Endodermal cell (in vitro differentiated cells): ENCODE data around the gene AJAP1. TPM values are rescaled to one million over a fixed set of nuclear protein-coding genes. Genes with fewer than 3 reads are reported as not detected.

Experiments
- DNase-seq: peaks from one replicate; pipeline ENCODE4 v3.0.0-alpha.2; 2017
- H3K27ac ChIP-seq: 2 replicates; pipeline ENCODE4 v1.5.1; 2013; ENCODE audit warnings: mild to moderate bottlenecking, low read depth, low read length, moderate library complexity
- H3K27me3 ChIP-seq: 2 replicates; pipeline ENCODE4 v1.6.1; 2013; ENCODE audit warnings: mild to moderate bottlenecking, low read length, moderate library complexity; ENCODE audit not compliant: insufficient read depth, control insufficient read depth, poor library complexity, severe bottlenecking
- H3K36me3 ChIP-seq: 2 replicates; pipeline ENCODE4 v1.7.0; 2013; ENCODE audit warnings: mild to moderate bottlenecking, low read length, moderate library complexity; ENCODE audit not compliant: control insufficient read depth, insufficient read depth
- H3K4me1 ChIP-seq: one replicate; pipeline ENCODE4 v1.7.0; 2013; ENCODE audit warnings: low read length; ENCODE audit not compliant: control insufficient read depth, insufficient read depth
- H3K4me3 ChIP-seq: 2 replicates; pipeline ENCODE4 v1.5.1; 2013; ENCODE audit warnings: mild to moderate bottlenecking, low read length, moderate library complexity
- H3K9ac ChIP-seq: 2 replicates; pipeline ENCODE4 v1.6.1; 2013; ENCODE audit warnings: mild to moderate bottlenecking, low read length, moderate library complexity; ENCODE audit not compliant: poor library complexity, severe bottlenecking; ENCODE audit errors: extremely low read depth
- H3K9me3 ChIP-seq: 2 replicates; pipeline ENCODE4 v1.6.1; 2013; ENCODE audit warnings: mild to moderate bottlenecking, low read length, moderate library complexity; ENCODE audit not compliant: control insufficient read depth
- H3K27ac Mint-ChIP-seq: 2 replicates; pipeline ENCODE4 v1.8.0; 2020; ENCODE audit warnings: mixed read lengths
- H3K27me3 Mint-ChIP-seq: 2 replicates; pipeline ENCODE4 v1.8.0; 2021; ENCODE audit warnings: mild to moderate bottlenecking, mixed read lengths; ENCODE audit not compliant: insufficient read depth
- H3K36me3 Mint-ChIP-seq: 2 replicates; pipeline ENCODE4 v1.8.0; 2020; ENCODE audit warnings: low read depth, mixed read lengths
- H3K4me1 Mint-ChIP-seq: 2 replicates; pipeline ENCODE4 v1.8.0; 2020; ENCODE audit warnings: mixed read lengths
- H3K4me3 Mint-ChIP-seq: 2 replicates; pipeline ENCODE4 v1.8.0; 2020; ENCODE audit warnings: mild to moderate bottlenecking, moderate library complexity, mixed read lengths
- H3K9me3 Mint-ChIP-seq: 2 replicates; pipeline ENCODE4 v1.8.0; 2020; ENCODE audit warnings: mild to moderate bottlenecking, mixed read lengths
- WGBS, 2 experiments: methylation state at CpG; one replicate each; pipeline versions ENCODE4 v1.1.5 to v1.1.7; 2013; ENCODE audit warnings: missing lambda C conversion rate in 2 of 2, mixed read lengths in 1 of 2; ENCODE audit not compliant: insufficient coverage in 1 of 2, insufficient read length in 1 of 2; 5-methylcytosine and 5-hydroxymethylcytosine counted together
- total RNA-seq, 2 donors: library from RNA; stranded (reverse); fragmentation: NEBNext Ultra II Directional in 1 of 2; extraction: Animal tissue kit (Norgen Biotek cat#: 25700) in 1 of 2; gene quantifications; 2 replicates in 1 of 2; 3 replicates in 1 of 2; pipeline ENCODE4 v1.2.1, GENCODE V29; 2021
- TF ChIP-seq, protein P1 (sequence below): fragments of 200-600 bp; sonication (generic); conservative IDR thresholded peaks from 2 replicates; pipeline ENCODE4 v1.5.0; 2021; ENCODE audit warnings: antibody characterized with exemption, mild to moderate bottlenecking

The AJAP1 gene
- total RNA-seq, 2 donors from 2014 or later: 19.4 to 22.1 TPM

DNA sequence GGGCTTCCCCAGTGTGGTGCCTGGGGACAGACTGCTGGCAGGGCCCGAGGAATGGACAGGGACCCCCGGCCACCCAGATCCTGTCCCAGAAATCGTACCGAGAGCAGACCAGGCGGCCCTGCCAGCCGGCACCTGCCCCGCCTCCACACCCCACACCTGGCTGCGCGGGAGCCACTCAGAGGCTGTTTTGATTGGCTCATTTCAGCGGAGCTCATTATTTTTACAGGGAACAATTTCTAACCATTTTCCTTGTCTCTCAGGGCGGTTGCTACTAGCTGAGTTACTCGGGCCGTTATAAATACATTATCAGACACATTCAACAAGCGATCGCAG, 39.3 kb upstream of the AJAP1 start:
- Histone ChIP-seq H3K9me3 (peaks cover 12% of the 10 kb centered on the region), H3K27ac (no peak overlapping the region), H3K4me1 (no peaks in the 10 kb centered on the region), H3K27me3 (no peaks in the 10 kb centered on the region), H3K9ac (no peak overlapping the region), H3K4me3 (no peak overlapping the region), H3K36me3 (no peaks in the 10 kb centered on the region)
- no peak for DNase-seq
- Mint-ChIP-seq H3K27ac (no peak overlapping the region), H3K27me3 (peaks cover 3% of the 10 kb centered on the region), H3K9me3 (peaks cover 14% of the 10 kb centered on the region), H3K36me3 (peaks cover 3% of the 10 kb centered on the region), H3K4me3 (no peak overlapping the region), H3K4me1 (peaks cover 13% of the 10 kb centered on the region)
- TF ChIP-seq, protein P1, sequence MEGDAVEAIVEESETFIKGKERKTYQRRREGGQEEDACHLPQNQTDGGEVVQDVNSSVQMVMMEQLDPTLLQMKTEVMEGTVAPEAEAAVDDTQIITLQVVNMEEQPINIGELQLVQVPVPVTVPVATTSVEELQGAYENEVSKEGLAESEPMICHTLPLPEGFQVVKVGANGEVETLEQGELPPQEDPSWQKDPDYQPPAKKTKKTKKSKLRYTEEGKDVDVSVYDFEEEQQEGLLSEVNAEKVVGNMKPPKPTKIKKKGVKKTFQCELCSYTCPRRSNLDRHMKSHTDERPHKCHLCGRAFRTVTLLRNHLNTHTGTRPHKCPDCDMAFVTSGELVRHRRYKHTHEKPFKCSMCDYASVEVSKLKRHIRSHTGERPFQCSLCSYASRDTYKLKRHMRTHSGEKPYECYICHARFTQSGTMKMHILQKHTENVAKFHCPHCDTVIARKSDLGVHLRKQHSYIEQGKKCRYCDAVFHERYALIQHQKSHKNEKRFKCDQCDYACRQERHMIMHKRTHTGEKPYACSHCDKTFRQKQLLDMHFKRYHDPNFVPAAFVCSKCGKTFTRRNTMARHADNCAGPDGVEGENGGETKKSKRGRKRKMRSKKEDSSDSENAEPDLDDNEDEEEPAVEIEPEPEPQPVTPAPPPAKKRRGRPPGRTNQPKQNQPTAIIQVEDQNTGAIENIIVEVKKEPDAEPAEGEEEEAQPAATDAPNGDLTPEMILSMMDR: no peak
- 93 to 94% methylated on average over 5 to 15 of the region's 15 CpGs for WGBS, 2 experiments

DNA sequence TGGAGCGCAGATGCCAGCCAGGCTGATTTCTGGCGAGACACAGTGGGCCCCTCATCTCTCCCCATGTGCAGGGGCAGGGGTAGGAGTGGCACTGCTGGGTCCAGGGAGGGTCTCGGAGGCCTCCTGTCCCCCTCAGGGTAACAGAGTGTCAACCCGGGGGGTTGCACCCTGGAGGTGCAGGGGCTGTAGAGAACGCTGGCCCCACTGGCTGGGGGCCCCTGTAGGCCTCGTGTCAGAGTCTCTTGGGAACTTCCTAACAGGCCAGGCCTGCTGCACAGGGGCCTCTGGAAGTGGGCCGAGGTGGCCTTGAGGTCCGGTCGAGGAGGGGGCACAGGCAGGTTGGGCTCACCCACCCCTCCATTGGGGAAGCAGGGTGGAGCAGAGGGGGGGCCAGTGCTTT, 38.9 kb upstream of the AJAP1 start:
- H3K36me3 ChIP-seq: no peaks in the 10 kb centered on the region
- no peak for DNase-seq
- TF ChIP-seq, protein P1: no peak
- Mint-ChIP-seq H3K4me3 (no peak overlapping the region), H3K4me1 (peaks cover 13% of the 10 kb centered on the region), H3K9me3 (peaks cover 10% of the 10 kb centered on the region), H3K27ac (no peak overlapping the region), H3K36me3 (peaks cover 3% of the 10 kb centered on the region), H3K27me3 (peaks cover 2% of the 10 kb centered on the region)
- no peaks in the 10 kb centered on the region for H3K27me3 ChIP-seq
- H3K27ac ChIP-seq: no peak overlapping the region
- 94 to 100% methylated on average over 2 to 9 of the region's 9 CpGs for WGBS, 2 experiments
- no peaks in the 10 kb centered on the region for H3K4me1 ChIP-seq
- peaks cover 8% of the 10 kb centered on the region for H3K9me3 ChIP-seq
- H3K9ac ChIP-seq: no peak overlapping the region
- no peak overlapping the region for H3K4me3 ChIP-seq

DNA sequence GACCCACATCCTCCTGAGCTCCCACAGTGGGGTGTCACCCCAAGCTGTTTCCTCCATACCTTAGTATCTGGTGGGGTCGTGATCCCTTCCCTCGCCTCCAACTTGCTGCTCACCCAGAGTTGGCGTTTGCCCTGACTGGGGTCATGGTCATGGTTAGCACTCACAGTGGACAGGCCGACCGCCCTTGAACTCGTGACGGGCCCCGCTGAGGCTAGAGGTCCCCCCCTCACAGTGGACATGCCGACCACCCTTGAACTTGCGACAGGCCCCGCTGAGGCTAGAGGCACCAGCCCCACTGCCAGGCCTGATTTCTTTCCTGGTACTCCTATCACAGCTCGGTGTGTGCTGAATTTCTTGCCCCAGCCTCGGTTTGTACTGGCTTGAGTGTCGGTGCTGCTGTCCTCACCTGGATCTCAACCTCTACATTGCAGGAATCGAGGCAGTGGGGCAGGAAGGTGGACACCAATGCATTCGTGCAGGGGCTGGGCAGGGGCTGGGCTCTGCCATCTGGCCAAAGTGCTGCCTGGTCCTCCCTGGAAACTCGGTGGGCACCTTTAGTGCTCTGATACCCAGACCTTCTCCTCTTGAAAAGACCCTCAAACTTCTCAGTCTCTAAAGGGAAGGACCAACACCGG, 37.5 kb upstream of the AJAP1 start:
- Histone ChIP-seq H3K36me3 (no peaks in the 10 kb centered on the region), H3K27ac (no peak overlapping the region), H3K27me3 (no peaks in the 10 kb centered on the region), H3K4me3 (no peak overlapping the region), H3K9ac (no peak overlapping the region), H3K9me3 (no peaks in the 10 kb centered on the region), H3K4me1 (no peaks in the 10 kb centered on the region)
- H3K36me3 Mint-ChIP-seq: no peaks in the 10 kb centered on the region
- no peaks in the 10 kb centered on the region for H3K27me3 Mint-ChIP-seq
- TF ChIP-seq, protein P1: no peak
- peaks cover 2% of the 10 kb centered on the region for H3K9me3 Mint-ChIP-seq
- no peak overlapping the region for H3K4me3 Mint-ChIP-seq
- WGBS, 2 experiments: 88 to 92% methylated on average over 18 of the region's 18 CpGs
- no peak overlapping the region for H3K27ac Mint-ChIP-seq
- peaks cover 13% of the 10 kb centered on the region for H3K4me1 Mint-ChIP-seq
- no peak for DNase-seq
